T-helper 17 cell (primary cell): Measurements from ENCODE around the gene NCAN. TPM values are rescaled to one million over a fixed set of nuclear protein-coding genes. Genes with fewer than 3 reads are reported as not detected.
"Not testable (repeated sequence)": the region's sequence is repeated elsewhere in the genome, so short reads cannot be mapped to it uniquely, and the experiment has no call there.

Source experiments
- ATAC-seq: fragments of 150-1000 bp; cut with Tn5 transposase; 2 replicates; pipeline ENCODE4 v1.10.0; 2021; ENCODE audit warnings: mild to moderate bottlenecking, moderate library complexity
- DNase-seq, 3 donors: peaks; one replicate each; pipeline versions ENCODE4 v3.0.0 to v3.0.0-alpha.2; 2020 to 2021
- H3K9me3 ChIP-seq: one replicate; pipeline ENCODE4 v1.7.0; 2013; ENCODE audit warnings: low read length, mild to moderate bottlenecking; ENCODE audit not compliant: control insufficient read depth, poor library complexity, severe bottlenecking
- H3K27ac Mint-ChIP-seq: one replicate; pipeline ENCODE4 v1.8.0; 2022; ENCODE audit warnings: mild to moderate bottlenecking, moderate library complexity, mixed read lengths
- H3K27me3 Mint-ChIP-seq: one replicate; pipeline ENCODE4 v1.8.0; 2022; ENCODE audit warnings: mixed read lengths
- H3K36me3 Mint-ChIP-seq: one replicate; pipeline ENCODE4 v1.8.0; 2022; ENCODE audit warnings: low read depth, mixed read lengths
- H3K4me1 Mint-ChIP-seq: one replicate; pipeline ENCODE4 v1.8.0; 2022; ENCODE audit warnings: mild to moderate bottlenecking, mixed read lengths
- H3K4me3 Mint-ChIP-seq: one replicate; pipeline ENCODE4 v1.8.0; 2022; ENCODE audit warnings: mild to moderate bottlenecking, moderate library complexity, mixed read lengths
- total RNA-seq, 4 donors: library from RNA in 2 of 4; stranded (reverse) in 2 of 4; gene quantifications; one replicate each; pipeline ENCODE4 v1.2.3 and lab custom pipeline; 2022 to 2026

Gene NCAN
- total RNA-seq, 2 donors from 2014 or later, result not detected

- Mint-ChIP-seq H3K27me3 (peaks cover 7% of the 10 kb centered on the region), H3K36me3 (no peaks in the 10 kb centered on the region), H3K4me1 (peaks cover 30% of the 10 kb centered on the region), H3K4me3 (no peak overlapping the region), H3K27ac (no peak overlapping the region)
- no peak for ATAC-seq
- H3K9me3 ChIP-seq, result no peaks in the 10 kb centered on the region
- DNase-seq, result no peak
These were observed 6.0 kb upstream of the NCAN start for GRCh38 chr19:19205416-19206410.

GRCh38 chr19:19206938-19207337 lies 4.8 kb upstream of the NCAN start:
- H3K9me3 ChIP-seq, result no peaks in the 10 kb centered on the region
- H3K4me1 Mint-ChIP-seq, result peaks cover 30% of the 10 kb centered on the region
- peak overlapping the region; percentile 0 for H3K27ac Mint-ChIP-seq
- DNase-seq (no peak), ATAC-seq (no peak)
- peak overlapping the region; percentile 16 for H3K4me3 Mint-ChIP-seq
- H3K36me3 Mint-ChIP-seq, result no peaks in the 10 kb centered on the region
- peaks cover 12% of the 10 kb centered on the region for H3K27me3 Mint-ChIP-seq

DNA sequence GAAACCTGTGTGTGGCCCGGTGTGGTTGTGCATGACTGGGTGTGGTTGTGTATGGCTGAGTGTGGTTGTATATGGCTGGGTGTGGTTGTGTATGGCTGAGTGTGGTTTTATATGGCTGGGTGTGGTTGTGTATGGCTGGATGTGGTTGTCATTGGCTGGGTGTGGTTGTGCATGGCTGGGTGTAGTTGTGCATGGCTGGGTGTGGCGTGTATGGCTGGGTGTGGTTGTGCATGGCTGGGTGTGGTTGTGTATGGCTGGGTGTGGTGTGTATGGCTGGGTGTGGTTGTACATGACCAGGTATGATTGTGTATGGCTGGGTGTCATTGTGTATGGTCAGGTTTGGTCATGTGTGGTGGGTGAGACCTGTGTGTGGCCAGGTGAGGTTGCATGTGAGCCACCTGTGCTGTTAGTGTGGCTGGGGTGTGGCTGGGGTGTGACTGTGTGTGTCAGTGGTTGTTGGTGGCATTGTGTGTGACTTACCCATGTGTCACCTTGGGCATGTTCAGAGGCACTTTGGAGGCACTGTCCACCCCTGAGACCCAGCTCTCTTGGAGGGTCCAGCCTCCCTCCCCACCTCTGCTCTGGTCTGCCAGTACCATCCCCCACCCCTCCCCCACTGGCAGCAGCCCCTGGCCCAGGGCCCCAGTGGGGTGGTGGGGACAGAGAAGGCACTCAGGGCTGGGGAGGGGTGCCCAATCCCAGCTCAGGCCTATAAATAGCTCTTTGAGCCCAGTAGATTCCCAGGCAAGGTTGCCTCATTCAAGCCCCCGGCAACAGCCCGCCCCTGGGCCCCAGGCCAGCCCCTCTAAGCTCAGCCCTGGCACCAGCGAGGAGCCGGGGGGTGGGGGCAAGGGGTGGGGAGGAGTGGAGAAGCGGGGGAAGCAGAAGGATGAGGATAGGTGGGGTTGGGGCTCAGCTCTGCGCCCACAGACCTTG lies 3.9 kb upstream of the NCAN start:
- Mint-ChIP-seq H3K4me3 (peak overlapping the region; percentile 1), H3K4me1 (peaks cover 22% of the 10 kb centered on the region), H3K27ac (no peak overlapping the region), H3K27me3 (peaks cover 17% of the 10 kb centered on the region), H3K36me3 (no peaks in the 10 kb centered on the region)
- H3K9me3 ChIP-seq, result no peaks in the 10 kb centered on the region
- no peak for ATAC-seq
- no peak for DNase-seq

GRCh38 chr19:19209372-19209771 lies 2.4 kb upstream of the NCAN start:
- Mint-ChIP-seq H3K27me3 (peaks cover 32% of the 10 kb centered on the region), H3K27ac (no peak overlapping the region), H3K4me1 (peaks cover 18% of the 10 kb centered on the region), H3K4me3 (no peak overlapping the region), H3K36me3 (peaks cover 8% of the 10 kb centered on the region)
- ATAC-seq, result no peak
- no peak for DNase-seq
- H3K9me3 ChIP-seq, result no peaks in the 10 kb centered on the region

DNA sequence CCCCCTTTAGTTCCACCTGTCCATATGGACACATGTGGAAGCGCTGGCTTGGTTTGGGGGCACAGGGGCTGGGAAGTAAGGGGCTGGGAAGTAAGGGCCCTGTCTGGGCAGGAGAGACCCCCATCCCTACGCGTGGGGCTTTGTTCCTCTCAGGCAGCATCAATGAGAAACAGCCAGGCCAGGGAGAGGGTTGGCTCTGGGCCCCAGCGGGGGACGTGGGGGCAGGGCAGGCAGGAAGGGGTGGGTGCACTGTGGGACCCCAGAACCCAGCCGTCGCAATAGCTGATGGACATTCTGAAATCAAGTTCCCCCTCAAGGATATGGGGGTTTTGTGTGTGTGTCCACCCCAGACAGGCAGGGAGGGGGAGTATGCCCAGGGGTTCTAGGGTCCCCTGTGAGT lies 1.2 kb downstream of the NCAN start:
- no peak for ATAC-seq
- no peaks in the 10 kb centered on the region for H3K9me3 ChIP-seq
- no peak overlapping the region for H3K4me3 Mint-ChIP-seq
- H3K4me1 Mint-ChIP-seq, result peaks cover 3% of the 10 kb centered on the region
- peaks cover 56% of the 10 kb centered on the region for H3K27me3 Mint-ChIP-seq
- DNase-seq, result no peak
- no peak overlapping the region for H3K27ac Mint-ChIP-seq
- H3K36me3 Mint-ChIP-seq, result peaks cover 8% of the 10 kb centered on the region

GRCh38 chr19:19213426-19214158 lies 1.8 kb downstream of the NCAN start:
- no peak overlapping the region for H3K4me3 Mint-ChIP-seq
- H3K4me1 Mint-ChIP-seq, result peaks cover 3% of the 10 kb centered on the region
- H3K27ac Mint-ChIP-seq, result no peak overlapping the region
- no peaks in the 10 kb centered on the region for H3K9me3 ChIP-seq
- no peak for DNase-seq
- H3K36me3 Mint-ChIP-seq, result peaks cover 8% of the 10 kb centered on the region
- H3K27me3 Mint-ChIP-seq, result peaks cover 56% of the 10 kb centered on the region
- peak; percentile 20 for ATAC-seq

DNA sequence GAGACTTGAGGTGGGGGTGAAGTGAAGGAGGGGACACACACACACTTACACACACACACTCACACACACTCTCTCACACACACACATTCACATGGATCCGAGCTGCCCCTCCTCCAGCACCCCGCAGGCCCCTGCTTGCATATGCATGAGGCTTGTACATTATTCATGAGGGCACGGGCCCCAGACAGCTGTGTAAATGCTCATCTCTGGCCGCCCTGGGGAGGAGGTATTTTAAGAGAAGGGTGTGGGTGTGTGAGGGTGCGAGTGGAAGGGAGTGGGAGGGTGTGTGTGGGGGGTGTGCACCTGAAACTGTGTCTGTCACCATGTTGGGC lies 2.4 kb downstream of the NCAN start:
- peaks cover 8% of the 10 kb centered on the region for H3K36me3 Mint-ChIP-seq
- H3K9me3 ChIP-seq, result no peaks in the 10 kb centered on the region
- DNase-seq (no peak), ATAC-seq (no peak)
- no peak overlapping the region for H3K4me3 Mint-ChIP-seq
- no peak overlapping the region for H3K27ac Mint-ChIP-seq
- peaks cover 3% of the 10 kb centered on the region for H3K4me1 Mint-ChIP-seq
- peaks cover 60% of the 10 kb centered on the region for H3K27me3 Mint-ChIP-seq

- Mint-ChIP-seq H3K27ac (no peak overlapping the region), H3K4me1 (peaks cover 3% of the 10 kb centered on the region), H3K36me3 (peaks cover 8% of the 10 kb centered on the region), H3K4me3 (no peak overlapping the region), H3K27me3 (peaks cover 60% of the 10 kb centered on the region)
- no peaks in the 10 kb centered on the region for H3K9me3 ChIP-seq
- peak in 1 of 3 donors; percentile 29 for DNase-seq
- no peak for ATAC-seq
These were observed 3.1 kb downstream of the NCAN start for GRCh38 chr19:19214892-19215291.

DNA sequence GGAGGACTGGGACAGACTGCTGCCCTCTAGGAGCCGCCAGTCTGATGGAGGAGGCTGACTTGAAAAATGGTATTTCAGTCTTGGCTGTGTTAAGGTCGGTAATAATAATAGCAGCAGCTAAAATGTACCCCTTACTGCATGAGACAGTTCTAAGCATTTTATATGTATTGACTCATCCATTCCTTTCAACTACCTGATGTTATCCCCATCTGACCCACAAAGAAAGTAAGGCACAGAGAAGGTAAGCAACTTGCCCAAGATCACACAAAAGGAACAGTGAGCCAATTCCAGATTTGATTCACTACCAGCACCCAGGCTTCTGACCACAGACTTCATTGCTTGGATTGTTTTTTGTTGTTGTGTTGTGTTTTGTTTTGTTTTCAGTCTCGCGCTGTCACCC lies 4.0 kb downstream of the NCAN start:
- Mint-ChIP-seq H3K4me1 (peaks cover 3% of the 10 kb centered on the region), H3K36me3 (peaks cover 8% of the 10 kb centered on the region), H3K4me3 (no peak overlapping the region), H3K27ac (no peak overlapping the region), H3K27me3 (peaks cover 54% of the 10 kb centered on the region)
- DNase-seq, result no peak
- ATAC-seq, result no peak
- no peaks in the 10 kb centered on the region for H3K9me3 ChIP-seq

GRCh38 chr19:19217099-19217498 lies 5.3 kb downstream of the NCAN start:
- no peaks in the 10 kb centered on the region for H3K9me3 ChIP-seq
- no peak overlapping the region for H3K27ac Mint-ChIP-seq
- H3K4me1 Mint-ChIP-seq, result peaks cover 3% of the 10 kb centered on the region
- H3K27me3 Mint-ChIP-seq, result peaks cover 48% of the 10 kb centered on the region
- H3K4me3 Mint-ChIP-seq, result no peak overlapping the region
- DNase-seq, result no peak
- H3K36me3 Mint-ChIP-seq, result peaks cover 8% of the 10 kb centered on the region
- ATAC-seq, result no peak

DNA sequence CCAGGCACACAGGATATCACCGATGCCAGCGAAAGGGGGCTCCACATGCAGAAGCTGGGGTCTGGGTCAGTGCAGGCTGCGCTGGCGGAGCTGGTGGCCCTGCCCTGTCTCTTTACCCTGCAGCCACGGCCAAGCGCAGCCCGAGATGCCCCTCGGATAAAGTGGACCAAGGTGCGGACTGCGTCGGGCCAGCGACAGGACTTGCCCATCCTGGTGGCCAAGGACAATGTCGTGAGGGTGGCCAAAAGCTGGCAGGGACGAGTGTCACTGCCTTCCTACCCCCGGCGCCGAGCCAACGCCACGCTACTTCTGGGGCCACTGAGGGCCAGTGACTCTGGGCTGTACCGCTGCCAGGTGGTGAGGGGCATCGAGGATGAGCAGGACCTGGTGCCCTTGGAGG lies 7.2 kb downstream of the NCAN start:
- no peak for ATAC-seq
- H3K4me1 Mint-ChIP-seq, result no peaks in the 10 kb centered on the region
- no peak for DNase-seq
- no peak overlapping the region for H3K4me3 Mint-ChIP-seq
- H3K27ac Mint-ChIP-seq, result no peak overlapping the region
- H3K36me3 Mint-ChIP-seq, result peaks cover 2% of the 10 kb centered on the region
- H3K9me3 ChIP-seq, result no peaks in the 10 kb centered on the region
- peaks cover 34% of the 10 kb centered on the region for H3K27me3 Mint-ChIP-seq

DNA sequence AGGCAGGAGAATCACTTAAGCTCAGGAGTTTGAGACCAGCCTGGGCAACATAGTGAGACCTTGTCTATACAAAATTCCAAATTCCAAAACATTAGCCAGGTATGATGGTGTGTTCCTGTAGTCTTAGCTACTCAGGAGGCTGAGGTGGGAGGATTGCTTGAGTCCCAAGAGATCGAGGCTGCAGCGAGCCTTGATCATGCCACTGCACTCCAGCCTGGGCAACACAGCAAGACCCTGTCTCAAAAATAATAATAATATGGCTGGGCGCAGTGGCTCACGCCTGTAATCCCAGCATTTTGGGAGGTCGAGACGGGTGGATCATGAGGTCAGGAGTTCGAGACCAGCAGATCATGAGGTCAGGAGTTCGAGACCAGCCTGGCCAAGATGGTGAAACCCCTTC lies 9.2 kb downstream of the NCAN start:
- not testable (repeated sequence) for H3K4me1 Mint-ChIP-seq, ATAC-seq

DNA sequence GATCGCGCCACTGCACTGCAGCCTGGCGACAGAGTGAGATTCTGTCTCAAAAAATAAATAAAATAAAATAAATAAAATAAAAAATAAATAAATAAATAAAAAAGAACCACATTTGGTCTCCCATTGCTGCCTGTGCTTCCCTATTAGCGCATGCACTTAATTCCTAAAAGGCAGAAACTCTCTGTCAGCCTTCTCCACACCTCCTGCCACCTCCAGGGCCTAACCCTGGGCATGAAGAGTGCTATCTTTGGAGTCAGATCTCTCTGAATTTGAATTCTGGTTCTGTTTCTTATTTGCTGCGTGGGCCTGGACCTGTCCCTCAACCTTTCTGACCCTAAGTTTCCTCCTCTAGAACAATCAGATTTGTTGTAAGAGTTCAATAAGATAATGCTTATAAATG lies 11.3 kb downstream of the NCAN start:
- no peak for ATAC-seq
- no peak for DNase-seq
- Mint-ChIP-seq H3K4me1 (peaks cover 4% of the 10 kb centered on the region), H3K4me3 (no peak overlapping the region), H3K36me3 (no peaks in the 10 kb centered on the region), H3K27me3 (peaks cover 5% of the 10 kb centered on the region), H3K27ac (no peak overlapping the region)
- no peaks in the 10 kb centered on the region for H3K9me3 ChIP-seq

More for the DNA sequence above, 9.2 kb downstream of the NCAN start:
- peaks cover 13% of the 10 kb centered on the region for H3K27me3 Mint-ChIP-seq
- H3K9me3 ChIP-seq, H3K27ac Mint-ChIP-seq, DNase-seq, H3K4me3 Mint-ChIP-seq, H3K36me3 Mint-ChIP-seq: not testable (repeated sequence)
